ENCODE results near the gene CCDC169.

CCDC169 gene

GRCh38 chr13:36244073-36244472 lies 53.5 kb downstream of the CCDC169 start:
- H3F3A ChIP-seq (ENCODE audit: insufficient read depth, low read length): no peaks in the 10 kb centered on the region
- no peaks in the 10 kb centered on the region for H3K27me3 ChIP-seq (ENCODE audit: insufficient read depth, low read length)
- H3K9me2 ChIP-seq (ENCODE audit: low read depth, low read length): no peaks in the 10 kb centered on the region
- no peak overlapping the region for H3K27ac ChIP-seq (ENCODE audit: low read depth, low read length, poor library complexity, severe bottlenecking)
- H3K4me3 ChIP-seq (ENCODE audit: low read depth, low read length, poor library complexity, severe bottlenecking): no peak overlapping the region
- no peaks in the 10 kb centered on the region for H3K79me2 ChIP-seq (ENCODE audit: insufficient read depth, low read length)
- H3K9ac ChIP-seq (ENCODE audit: low read length): no peak overlapping the region
- no peaks in the 10 kb centered on the region for H3K36me3 ChIP-seq (ENCODE audit: insufficient read depth, low read length)
- H3K4me1 ChIP-seq (ENCODE audit: insufficient read depth, low read length, severe bottlenecking): no peaks in the 10 kb centered on the region
- no peak overlapping the region for H3K4me2 ChIP-seq (ENCODE audit: low read length)
- no peaks in the 10 kb centered on the region for H3K9me3 ChIP-seq (ENCODE audit: low read length)
- no peak for TF ChIP-seq EZH2 (IDR thresholded peaks at IDR 0.05; ENCODE audit: borderline replicate concordance, low read length)
- no peak for TF ChIP-seq CTCF (IDR thresholded peaks at IDR 0.05; ENCODE audit: low read length)
- no peaks in the 10 kb centered on the region for H4K20me1 ChIP-seq (ENCODE audit: insufficient read depth, low read length)
- H2AFZ ChIP-seq (ENCODE audit: low read length): no peak overlapping the region

- Histone ChIP-seq H3K79me2 (ENCODE audit: insufficient read depth, low read length) (no peaks in the 10 kb centered on the region), H3K9ac (ENCODE audit: low read length) (no peak overlapping the region), H2AFZ (ENCODE audit: low read length) (no peak overlapping the region), H3K27me3 (ENCODE audit: insufficient read depth, low read length) (no peaks in the 10 kb centered on the region), H3F3A (ENCODE audit: insufficient read depth, low read length) (no peaks in the 10 kb centered on the region), H3K9me3 (ENCODE audit: low read length) (no peaks in the 10 kb centered on the region), H3K36me3 (ENCODE audit: insufficient read depth, low read length) (no peaks in the 10 kb centered on the region), H3K4me2 (ENCODE audit: low read length) (no peak overlapping the region), H3K4me1 (ENCODE audit: insufficient read depth, low read length, severe bottlenecking) (no peaks in the 10 kb centered on the region), H3K27ac (ENCODE audit: low read depth, low read length, poor library complexity, severe bottlenecking) (no peak overlapping the region), H3K4me3 (ENCODE audit: low read depth, low read length, poor library complexity, severe bottlenecking) (no peak overlapping the region), H4K20me1 (ENCODE audit: insufficient read depth, low read length) (no peaks in the 10 kb centered on the region), H3K9me2 (ENCODE audit: low read depth, low read length) (no peaks in the 10 kb centered on the region)
- TF ChIP-seq CTCF (IDR thresholded peaks at IDR 0.05; ENCODE audit: low read length) (no peak), EZH2 (IDR thresholded peaks at IDR 0.05; ENCODE audit: borderline replicate concordance, low read length) (no peak)
These were observed 54.9 kb downstream of the CCDC169 start for GRCh38 chr13:36242761-36243160.

GRCh38 chr13:36231236-36231635 lies 66.4 kb downstream of the CCDC169 start:
- TF ChIP-seq EZH2 (IDR thresholded peaks at IDR 0.05; ENCODE audit: borderline replicate concordance, low read length) (no peak), CTCF (IDR thresholded peaks at IDR 0.05; ENCODE audit: low read length) (no peak)
- H3K36me3 ChIP-seq (ENCODE audit: insufficient read depth, low read length): no peaks in the 10 kb centered on the region
- no peak overlapping the region for H3K9ac ChIP-seq (ENCODE audit: low read length)
- H3K9me3 ChIP-seq (ENCODE audit: low read length): no peaks in the 10 kb centered on the region
- no peaks in the 10 kb centered on the region for H3K27me3 ChIP-seq (ENCODE audit: insufficient read depth, low read length)
- no peak overlapping the region for H3K4me2 ChIP-seq (ENCODE audit: low read length)
- H3K4me3 ChIP-seq (ENCODE audit: low read depth, low read length, poor library complexity, severe bottlenecking): no peak overlapping the region
- no peak overlapping the region for H3K27ac ChIP-seq (ENCODE audit: low read depth, low read length, poor library complexity, severe bottlenecking)
- H2AFZ ChIP-seq (ENCODE audit: low read length): no peak overlapping the region
- no peaks in the 10 kb centered on the region for H4K20me1 ChIP-seq (ENCODE audit: insufficient read depth, low read length)
- H3K4me1 ChIP-seq (ENCODE audit: insufficient read depth, low read length, severe bottlenecking): no peaks in the 10 kb centered on the region
- no peaks in the 10 kb centered on the region for H3K79me2 ChIP-seq (ENCODE audit: insufficient read depth, low read length)
- no peaks in the 10 kb centered on the region for H3F3A ChIP-seq (ENCODE audit: insufficient read depth, low read length)
- H3K9me2 ChIP-seq (ENCODE audit: low read depth, low read length): no peaks in the 10 kb centered on the region

Data from OCI-LY1 (cell line).